ENCODE measurements around the gene DDIAS.

DDIAS gene

DNA sequence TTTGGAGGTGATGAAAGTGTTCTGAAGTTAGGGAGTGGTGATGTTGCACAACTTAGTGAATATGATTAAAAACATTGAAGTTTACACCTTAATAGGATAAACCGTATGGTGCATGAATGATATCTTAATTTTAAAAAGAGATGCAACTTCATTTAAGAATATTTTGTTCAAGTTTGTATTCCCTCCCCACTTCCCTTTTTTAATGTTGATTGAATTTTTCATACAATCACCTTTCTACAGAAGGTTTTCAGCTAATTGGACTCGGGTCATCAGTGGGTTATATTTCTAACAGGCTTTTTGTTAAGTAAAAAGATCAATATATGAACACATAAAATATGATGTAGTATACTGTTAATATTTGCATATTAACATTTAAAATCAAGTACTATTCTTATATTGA, 72.6 kb downstream of the DDIAS start:
- no peak for DNase-seq

DNA sequence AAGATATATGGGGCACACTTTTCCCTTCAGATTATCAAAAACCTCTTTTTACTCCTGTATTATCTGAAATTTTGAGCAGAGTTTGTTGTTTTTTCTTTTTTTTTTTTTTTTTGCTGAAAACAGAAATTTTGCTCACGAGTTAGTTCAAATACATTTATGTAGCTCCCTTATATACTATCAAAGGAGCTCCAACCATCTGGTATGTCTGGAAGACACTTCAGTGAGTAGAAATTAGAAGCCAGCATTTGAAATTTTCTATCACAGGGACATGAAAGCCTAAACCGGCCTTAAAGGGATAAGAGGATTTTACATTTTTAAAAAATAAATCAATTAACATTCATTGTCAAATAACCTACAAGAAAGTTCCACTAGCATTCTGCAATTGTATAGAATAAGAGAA, 73.3 kb downstream of the DDIAS start:
- no peak for DNase-seq

DNA sequence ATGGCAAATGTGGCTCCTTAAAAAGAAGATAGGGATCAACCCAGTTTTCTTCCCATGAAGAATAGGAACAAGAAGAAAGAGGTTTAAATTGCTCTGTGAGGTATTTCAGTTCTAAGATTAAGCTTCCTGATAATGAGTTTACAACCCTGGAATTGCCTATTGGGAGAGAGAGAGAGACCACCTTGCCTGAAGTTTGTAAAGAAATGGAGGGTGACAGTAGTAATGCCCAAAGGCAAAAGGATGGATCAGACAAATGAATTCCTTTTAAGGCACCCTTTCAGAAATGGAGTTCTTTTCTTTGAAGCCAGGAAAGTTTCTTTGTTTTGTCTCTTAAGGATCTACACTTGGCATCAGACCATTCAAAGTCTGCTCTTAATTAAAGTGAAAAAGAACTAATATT, 74.3 kb downstream of the DDIAS start:
- DNase-seq: no peak

DNA sequence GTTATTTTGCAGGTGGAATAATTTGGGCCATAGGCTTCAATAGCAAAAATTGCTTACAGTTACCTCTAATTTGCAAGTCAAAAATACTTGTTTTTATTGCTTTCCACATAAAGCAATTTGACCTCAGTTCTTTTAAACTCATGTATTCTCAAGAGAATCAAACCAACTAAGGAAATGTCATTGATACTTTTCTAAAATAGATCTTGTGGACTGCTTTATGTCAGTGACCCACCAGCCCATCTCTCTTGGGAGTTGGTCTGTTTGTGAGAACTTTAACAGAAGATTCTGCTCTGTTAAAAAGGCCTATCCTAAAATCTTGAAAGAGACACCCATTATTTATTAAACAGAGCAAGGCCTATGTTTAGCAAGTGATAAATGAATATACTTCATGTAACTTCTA, 75.2 kb downstream of the DDIAS start:
- DNase-seq: no peak

DNA sequence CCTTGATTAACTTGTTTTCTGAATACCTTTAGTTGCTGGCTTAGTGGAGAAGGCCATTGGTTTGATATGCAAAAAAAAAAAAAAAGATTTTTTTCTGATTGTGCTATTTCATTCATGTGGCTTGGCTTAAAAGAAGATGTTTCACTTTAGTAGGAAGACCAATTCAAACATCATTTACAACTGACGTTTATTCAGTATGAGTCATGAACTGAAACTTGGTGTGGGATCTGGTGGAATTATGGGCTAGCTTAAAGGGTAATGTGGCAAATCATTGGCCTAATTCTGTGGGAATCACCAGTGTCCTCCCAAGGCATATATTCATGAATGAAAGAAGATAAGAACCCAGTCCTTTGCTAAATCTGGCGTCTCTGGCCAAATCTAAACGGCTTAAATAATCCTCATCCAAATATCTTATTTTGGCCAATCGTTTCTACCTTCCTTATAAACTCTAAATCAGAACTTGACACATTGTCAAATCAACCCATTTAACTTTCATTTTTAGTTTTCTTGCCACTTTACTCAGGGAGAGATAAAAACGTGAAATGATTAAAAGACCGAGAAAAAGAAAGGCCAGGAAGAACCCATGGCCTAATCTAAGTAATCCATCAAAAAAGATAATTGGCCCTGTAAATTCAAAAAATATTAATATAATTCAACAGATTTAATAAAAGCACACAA, 77.0 kb downstream of the DDIAS start:
- DNase-seq: peak; percentile 88

DNA sequence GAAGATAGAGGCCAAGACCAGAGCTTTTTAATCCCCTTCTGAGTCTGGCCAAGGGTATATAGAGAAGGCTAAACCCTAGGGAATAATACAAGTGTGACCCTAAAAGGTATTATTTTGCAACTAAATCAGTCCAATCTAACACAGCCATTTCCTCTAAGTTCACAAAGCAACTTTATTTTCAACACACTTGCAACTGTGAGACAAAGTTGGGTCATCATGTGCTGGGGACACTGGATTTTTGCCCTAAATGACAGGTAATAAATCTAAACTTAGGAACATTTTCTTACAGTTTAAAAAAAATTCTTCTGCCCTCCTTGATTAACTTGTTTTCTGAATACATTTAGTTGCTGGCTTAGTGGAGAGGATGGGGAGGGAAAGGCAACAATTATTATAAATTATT, 78.3 kb downstream of the DDIAS start:
- DNase-seq: no peak

DNA sequence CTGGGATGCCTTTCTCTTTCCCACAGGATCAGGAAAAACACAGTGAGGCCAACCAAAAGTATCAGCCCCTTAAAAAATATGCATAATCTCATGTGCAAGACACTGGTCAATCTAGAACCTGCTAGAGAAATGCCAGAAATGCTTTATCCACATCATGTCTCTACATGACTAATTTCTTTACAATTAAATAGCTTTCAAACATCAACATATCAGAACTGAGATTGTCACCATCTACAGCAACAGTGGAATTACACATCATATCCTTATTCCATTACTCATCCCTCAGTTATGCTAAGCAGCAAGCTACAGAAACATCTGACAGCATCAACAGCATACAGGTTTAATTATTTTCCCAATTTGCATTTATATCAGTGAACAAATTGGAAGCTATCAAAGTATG, 78.8 kb downstream of the DDIAS start:
- DNase-seq: peak; percentile 96

DNA sequence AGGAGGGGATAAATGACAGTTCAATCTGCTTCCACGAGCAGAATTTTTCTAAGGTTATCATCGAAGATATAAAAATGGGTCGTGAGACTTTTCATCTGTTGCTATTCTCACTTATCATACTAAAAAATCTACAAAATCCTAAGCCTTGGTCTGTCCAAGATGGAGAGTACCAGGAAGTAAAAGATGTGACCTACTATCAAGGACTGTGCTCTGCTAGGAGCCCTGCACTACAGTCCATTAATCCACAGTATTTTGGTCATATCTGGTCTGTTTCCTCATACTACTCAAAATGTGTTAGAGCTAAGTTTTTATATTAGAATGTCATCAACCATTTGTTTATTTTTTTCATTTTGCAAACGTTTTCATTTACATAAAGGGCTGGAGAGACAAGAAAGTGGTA, 79.4 kb downstream of the DDIAS start:
- DNase-seq: no peak

DNA sequence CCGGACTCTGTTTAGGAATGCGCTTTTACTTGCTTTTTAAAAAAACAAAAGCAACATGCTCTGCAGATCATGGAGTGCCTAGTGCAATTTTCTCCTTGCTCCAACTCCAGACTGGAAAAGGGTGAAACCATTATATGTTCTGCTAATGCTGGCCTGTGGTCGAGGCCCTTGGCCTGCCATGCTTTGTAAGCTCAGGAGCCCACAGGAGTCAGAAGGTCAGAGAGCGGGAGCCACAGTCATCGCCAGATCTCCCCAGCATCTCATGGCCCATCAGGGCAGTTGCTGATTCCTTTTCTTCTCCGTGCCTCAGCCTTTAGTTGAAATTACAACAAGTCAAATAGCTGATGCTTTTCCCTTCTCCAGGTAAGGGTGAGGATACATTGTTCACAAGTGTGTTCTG, 80.3 kb downstream of the DDIAS start:
- DNase-seq: no peak

Measured in fibroblast of skin of back (primary cell).